DND-41 (cell line): ENCODE results near the gene CAB39L.

ENCODE experiments used
- ATAC-seq: fragments of 200-7000 bp; cut with Tn5 transposase; 3 replicates; pipeline ENCODE4 v1.9.1; 2021; ENCODE audit warnings: low read depth; ENCODE audit not compliant: insufficient read depth
- DNase-seq: peaks from one replicate; pipeline ENCODE4 v3.0.0-alpha.2; 2020
- H2AFZ ChIP-seq: 2 replicates; pipeline ENCODE4 v1.6.0; 2012; ENCODE audit warnings: low read depth, low read length
- H3K27ac ChIP-seq: 2 replicates; pipeline ENCODE4 v1.5.1; 2012; ENCODE audit warnings: low read length, inconsistent platforms
- H3K27me3 ChIP-seq: fragments of 200-600 bp; sonication (generic); 2 replicates; pipeline ENCODE4 v1.6.0; 2012; ENCODE audit warnings: low read length, mild to moderate bottlenecking, inconsistent platforms; ENCODE audit not compliant: insufficient read depth, poor library complexity
- H3K36me3 ChIP-seq: 2 replicates; pipeline ENCODE4 v1.5.1; 2012; ENCODE audit warnings: low read length, inconsistent platforms; ENCODE audit not compliant: insufficient read depth
- H3K4me1 ChIP-seq: 2 replicates; pipeline ENCODE4 v1.5.1; 2012; ENCODE audit warnings: mild to moderate bottlenecking, low read length; ENCODE audit not compliant: insufficient read depth
- H3K4me2 ChIP-seq: 2 replicates; pipeline ENCODE4 v1.6.0; 2012; ENCODE audit warnings: mild to moderate bottlenecking, moderate library complexity, low read length, inconsistent platforms; ENCODE audit not compliant: insufficient read depth
- H3K4me3 ChIP-seq, 2 experiments: fragments of 200-600 bp in 1 of 2; shearing (Covaris generic) in 1 of 2; 2 replicates each; pipeline ENCODE4 v1.5.1; 2012 to 2016; ENCODE audit warnings: inconsistent platforms in 2 of 2, low read length in 2 of 2, mild to moderate bottlenecking in 2 of 2, low read depth in 1 of 2, moderate library complexity in 1 of 2
- H3K79me2 ChIP-seq: 2 replicates; pipeline ENCODE4 v1.6.0; 2012; ENCODE audit warnings: low read length, inconsistent platforms; ENCODE audit not compliant: insufficient read depth
- H3K9ac ChIP-seq: 2 replicates; pipeline ENCODE4 v1.6.0; 2012; ENCODE audit warnings: low read depth, mild to moderate bottlenecking, inconsistent platforms, low read length, moderate library complexity
- H3K9me3 ChIP-seq: 2 replicates; pipeline ENCODE4 v1.5.1; 2012; ENCODE audit warnings: low read length, moderate library complexity, mild to moderate bottlenecking, inconsistent platforms; ENCODE audit not compliant: insufficient read depth, severe bottlenecking
- H4K20me1 ChIP-seq: 2 replicates; pipeline ENCODE4 v1.6.0; 2012; ENCODE audit warnings: low read length; ENCODE audit not compliant: insufficient read depth
- CTCF ChIP-seq: IDR thresholded peaks from 2 replicates; pipeline ENCODE4 v1.5.1; 2012; ENCODE audit warnings: borderline replicate concordance, low read length, moderate library complexity, mild to moderate bottlenecking; ENCODE audit not compliant: poor library complexity, severe bottlenecking; ENCODE audit errors: extremely low read depth
- EZH2 ChIP-seq: IDR thresholded peaks from 3 replicates; pipeline ENCODE4 v1.6.1; 2012; ENCODE audit warnings: borderline replicate concordance, low read depth, mild to moderate bottlenecking, moderate library complexity, low read length, inconsistent platforms; ENCODE audit not compliant: severe bottlenecking

Gene CAB39L

GRCh38 chr13:49322702-49323101, 121.2 kb downstream of the CAB39L start:
- H3K36me3 ChIP-seq, result no peaks in the 10 kb centered on the region
- no peak overlapping the region for H3K4me3 ChIP-seq
- H4K20me1 ChIP-seq, result no peaks in the 10 kb centered on the region
- no peak for DNase-seq
- no peak for TF ChIP-seq CTCF
- no peak for TF ChIP-seq EZH2
- no peak overlapping the region for H2AFZ ChIP-seq
- H3K9me3 ChIP-seq, result no peaks in the 10 kb centered on the region
- H3K27ac ChIP-seq, result no peak overlapping the region
- ATAC-seq, result no peak
- no peaks in the 10 kb centered on the region for H3K79me2 ChIP-seq
- no peak overlapping the region for H3K9ac ChIP-seq
- no peaks in the 10 kb centered on the region for H3K4me1 ChIP-seq
- H3K4me2 ChIP-seq, result no peak overlapping the region
- H3K27me3 ChIP-seq, result no peaks in the 10 kb centered on the region

- no peak overlapping the region for H2AFZ ChIP-seq
- no peaks in the 10 kb centered on the region for H3K79me2 ChIP-seq
- H3K36me3 ChIP-seq, result no peaks in the 10 kb centered on the region
- TF ChIP-seq CTCF (no peak), EZH2 (no peak)
- DNase-seq (no peak), ATAC-seq (peak; percentile 29; the same call in 1 of the 3 replicates)
- H4K20me1 ChIP-seq, result no peaks in the 10 kb centered on the region
- no peak overlapping the region for H3K9ac ChIP-seq
- no peak overlapping the region for H3K27ac ChIP-seq
- H3K9me3 ChIP-seq, result no peaks in the 10 kb centered on the region
- H3K4me3 ChIP-seq, result no peak overlapping the region
- H3K4me1 ChIP-seq, result no peaks in the 10 kb centered on the region
- H3K4me2 ChIP-seq, result no peak overlapping the region
- no peaks in the 10 kb centered on the region for H3K27me3 ChIP-seq
Observed at GRCh38 chr13:49320975-49321374, 122.9 kb downstream of the CAB39L start.

- no peak for TF ChIP-seq EZH2
- TF ChIP-seq CTCF, result no peak
- Histone ChIP-seq H4K20me1 (no peaks in the 10 kb centered on the region), H3K9me3 (no peaks in the 10 kb centered on the region), H3K27ac (no peak overlapping the region), H3K9ac (no peak overlapping the region), H3K4me1 (no peaks in the 10 kb centered on the region), H3K4me3 (no peak overlapping the region), H2AFZ (no peak overlapping the region), H3K4me2 (no peak overlapping the region), H3K27me3 (no peaks in the 10 kb centered on the region), H3K79me2 (no peaks in the 10 kb centered on the region), H3K36me3 (no peaks in the 10 kb centered on the region)
- DNase-seq (no peak), ATAC-seq (no peak)
Observed at GRCh38 chr13:49319951-49320350, 123.9 kb downstream of the CAB39L start.

- Histone ChIP-seq H3K36me3 (no peaks in the 10 kb centered on the region), H2AFZ (no peak overlapping the region), H3K4me1 (no peaks in the 10 kb centered on the region), H3K27me3 (no peaks in the 10 kb centered on the region), H3K9me3 (no peaks in the 10 kb centered on the region), H3K9ac (no peak overlapping the region), H3K4me3 (no peak overlapping the region), H3K27ac (no peak overlapping the region), H3K79me2 (no peaks in the 10 kb centered on the region), H4K20me1 (no peaks in the 10 kb centered on the region), H3K4me2 (no peak overlapping the region)
- no peak for DNase-seq
- ATAC-seq, result no peak
- TF ChIP-seq CTCF (no peak), EZH2 (no peak)
Observed at GRCh38 chr13:49319551-49319950, 124.3 kb downstream of the CAB39L start.
